HEK293 (cell line): Measurements from ENCODE around the gene FADS6.
A peak's percentile ranks its signal among the peaks of the same experiment; 100 is the strongest.

Experiments
- CTCF ChIA-PET: fragments of 350-600 bp; formaldehyde crosslinking; extraction: SDS; loops from one replicate; lab custom pipeline; 2021; ENCODE audit warnings: antibody characterized with exemption; lab: Yijun Ruan, JAX
- POLR2A ChIA-PET: fragments of 300-600 bp; formaldehyde crosslinking; extraction: SDS; loops from one replicate; lab custom pipeline; 2020; ENCODE audit warnings: antibody characterized with exemption, inconsistent platforms; lab: Yijun Ruan, JAX
- H3K27ac ChIP-seq: fragments of 200-500 bp; sonication (Bioruptor generic); 2 replicates; pipeline ENCODE4 v1.5.1; 2014; ENCODE audit warnings: low read depth, low read length, control low read depth, inconsistent platforms; ENCODE audit errors: extremely low read depth
- H3K36me3 ChIP-seq, 2 experiments: fragments of 200-500 bp in 1 of 2; sonication (Bioruptor generic) in 1 of 2; 1 replicate in 1 of 2; 2 replicates in 1 of 2; pipeline ENCODE4 v1.5.1; 2014 to 2017; ENCODE audit warnings: inconsistent platforms in 2 of 2, low read length in 2 of 2; ENCODE audit not compliant: control insufficient read depth in 2 of 2, insufficient read depth in 1 of 2
- H3K4me1 ChIP-seq: fragments of 200-500 bp; sonication (Bioruptor generic); 2 replicates; pipeline ENCODE4 v1.5.1; 2014; ENCODE audit warnings: mild to moderate bottlenecking, low read length, inconsistent platforms; ENCODE audit not compliant: control insufficient read depth, insufficient read depth
- H3K4me3 ChIP-seq: 2 replicates; pipeline ENCODE4 v1.5.1; 2011; ENCODE audit warnings: low read depth, mild to moderate bottlenecking, control low read depth, low read length, moderate library complexity
- H3K9me3 ChIP-seq: fragments of 200-500 bp; sonication (Bioruptor generic); 2 replicates; pipeline ENCODE4 v1.5.1; 2014; ENCODE audit warnings: low read depth, low read length, inconsistent platforms; ENCODE audit not compliant: control insufficient read depth, insufficient read depth
- GLIS1 ChIP-seq: fragments of 450-650 bp; formaldehyde crosslinking; IDR thresholded peaks from 2 replicates; pipeline ENCODE4 v1.5.1; 2016; ENCODE audit warnings: missing biosample characterization, missing genetic modification characterization
- HOXC10 ChIP-seq: sonication (generic); formaldehyde crosslinking; IDR thresholded peaks from 2 replicates; pipeline ENCODE4 v1.8.1; 2023; ENCODE audit warnings: mild to moderate bottlenecking, missing genetic modification reagents
- OSR2 ChIP-seq: fragments of 450-650 bp; formaldehyde crosslinking; IDR thresholded peaks from 2 replicates; pipeline ENCODE4 v1.5.1; 2016; ENCODE audit warnings: missing biosample characterization, missing genetic modification characterization
- SCRT2 ChIP-seq: fragments of 450-650 bp; formaldehyde crosslinking; IDR thresholded peaks from 2 replicates; pipeline ENCODE4 v1.5.1; 2016; ENCODE audit warnings: missing biosample characterization, missing genetic modification characterization
- TCF7L2 ChIP-seq: IDR thresholded peaks from 2 replicates; pipeline ENCODE4 v1.6.1; 2011; ENCODE audit warnings: low read depth, mild to moderate bottlenecking, inconsistent platforms, low read length, moderate library complexity, borderline replicate concordance
- YY1 ChIP-seq: fragments of 450-650 bp; formaldehyde crosslinking; IDR thresholded peaks from 2 replicates; pipeline ENCODE4 v1.5.1; 2018; ENCODE audit warnings: missing biosample characterization, missing genetic modification characterization
- ZBTB17 ChIP-seq: fragments of 450-650 bp; formaldehyde crosslinking; IDR thresholded peaks from 2 replicates; pipeline ENCODE4 v1.5.1; 2016; ENCODE audit warnings: missing biosample characterization, missing genetic modification characterization
- ZNF140 ChIP-seq: fragments of 450-650 bp; formaldehyde crosslinking; IDR thresholded peaks from 2 replicates; pipeline ENCODE4 v1.5.1; 2016; ENCODE audit warnings: missing biosample characterization, missing genetic modification characterization
- ZNF146 ChIP-seq: fragments of 450-650 bp; formaldehyde crosslinking; IDR thresholded peaks from 2 replicates; pipeline ENCODE4 v1.5.1; 2016; ENCODE audit warnings: missing biosample characterization, missing genetic modification characterization
- ZNF394 ChIP-seq: fragments of 450-650 bp; formaldehyde crosslinking; IDR thresholded peaks from 2 replicates; pipeline ENCODE4 v1.5.1; 2016; ENCODE audit warnings: missing biosample characterization, missing genetic modification characterization, mild to moderate bottlenecking, moderate library complexity, borderline replicate concordance
- ZNF544 ChIP-seq: fragments of 450-650 bp; formaldehyde crosslinking; IDR thresholded peaks from 2 replicates; pipeline ENCODE4 v1.5.0; 2017; ENCODE audit warnings: missing biosample characterization, missing genetic modification characterization
- ZNF555 ChIP-seq: fragments of 450-650 bp; formaldehyde crosslinking; conservative IDR thresholded peaks from 2 replicates; pipeline ENCODE4 v1.5.1; 2017; ENCODE audit warnings: missing biosample characterization, mild to moderate bottlenecking, missing genetic modification characterization, inconsistent platforms
- ZNF629 ChIP-seq: fragments of 450-650 bp; formaldehyde crosslinking; IDR thresholded peaks from 2 replicates; pipeline ENCODE4 v1.5.1; 2017; ENCODE audit warnings: missing biosample characterization, missing genetic modification characterization
- ZNF768 ChIP-seq: fragments of 450-650 bp; formaldehyde crosslinking; IDR thresholded peaks from 2 replicates; pipeline ENCODE4 v1.5.1; 2018; ENCODE audit warnings: missing biosample characterization, mild to moderate bottlenecking, missing genetic modification characterization
- ZNF830 ChIP-seq: fragments of 450-650 bp; IDR thresholded peaks from 2 replicates; pipeline ENCODE4 v1.5.0; 2018; ENCODE audit warnings: missing biosample characterization, missing genetic modification characterization, low read depth, mild to moderate bottlenecking, moderate library complexity
- TF ChIP-seq, protein P1 (sequence below): fragments of 450-650 bp; formaldehyde crosslinking; IDR thresholded peaks from 2 replicates; pipeline ENCODE4 v1.5.1; 2016; ENCODE audit warnings: missing biosample characterization, missing genetic modification characterization
- TF ChIP-seq, protein P2 (sequence below): fragments of 450-650 bp; formaldehyde crosslinking; optimal IDR thresholded peaks from 2 replicates; pipeline ENCODE3; 2016; ENCODE audit warnings: missing biosample characterization, mild to moderate bottlenecking, missing genetic modification characterization
- TF ChIP-seq, protein P3 (sequence below): fragments of 450-650 bp; formaldehyde crosslinking; IDR thresholded peaks from 2 replicates; pipeline ENCODE4 v1.5.1; 2016; ENCODE audit warnings: missing biosample characterization, missing genetic modification characterization, borderline replicate concordance
- TF ChIP-seq, protein P4 (sequence below): fragments of 450-650 bp; formaldehyde crosslinking; IDR thresholded peaks from 2 replicates; pipeline ENCODE4 v1.5.1; 2016; ENCODE audit warnings: missing biosample characterization, missing genetic modification characterization

Gene FADS6

DNA sequence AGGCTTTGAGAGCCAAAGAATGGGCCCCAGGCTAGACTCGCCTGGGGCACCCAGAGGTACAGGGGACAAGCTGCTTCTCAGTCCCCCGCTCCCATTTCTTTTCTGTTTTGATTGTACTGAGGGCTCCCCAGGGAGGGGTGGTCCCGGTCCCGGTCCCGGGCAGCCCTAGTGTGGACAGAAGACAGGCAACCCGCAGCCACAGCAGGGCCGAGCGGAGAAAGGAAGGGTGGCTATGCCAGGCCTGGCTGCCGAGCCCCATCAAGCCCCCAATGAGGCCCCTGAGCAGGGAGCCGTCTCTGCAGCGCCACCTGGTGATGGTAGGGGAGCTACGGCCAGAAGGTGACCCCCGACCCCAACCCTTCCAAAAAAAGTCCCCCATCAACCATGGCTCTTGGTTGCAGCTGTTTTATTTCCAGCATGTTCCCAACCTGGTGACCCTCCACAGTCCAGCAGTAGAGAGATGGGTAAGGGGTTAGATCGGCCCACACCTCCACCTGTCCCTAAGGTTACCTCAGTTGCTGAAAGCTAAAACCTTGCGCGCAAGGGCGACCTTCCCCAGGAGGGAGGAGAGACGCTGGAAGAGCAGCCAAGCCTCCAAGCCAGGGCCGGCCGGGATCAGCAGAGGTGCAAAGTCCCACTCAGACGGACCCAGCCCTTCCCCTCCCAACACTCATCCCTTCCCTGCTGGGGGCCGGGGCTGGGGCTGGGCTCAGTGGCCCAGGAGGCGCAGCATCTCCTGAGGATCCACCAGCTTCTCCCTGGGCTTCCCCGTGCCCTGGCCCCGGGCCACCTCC is 31.1 kb downstream of the FADS6 start (continued):
- TF ChIP-seq, protein P1, sequence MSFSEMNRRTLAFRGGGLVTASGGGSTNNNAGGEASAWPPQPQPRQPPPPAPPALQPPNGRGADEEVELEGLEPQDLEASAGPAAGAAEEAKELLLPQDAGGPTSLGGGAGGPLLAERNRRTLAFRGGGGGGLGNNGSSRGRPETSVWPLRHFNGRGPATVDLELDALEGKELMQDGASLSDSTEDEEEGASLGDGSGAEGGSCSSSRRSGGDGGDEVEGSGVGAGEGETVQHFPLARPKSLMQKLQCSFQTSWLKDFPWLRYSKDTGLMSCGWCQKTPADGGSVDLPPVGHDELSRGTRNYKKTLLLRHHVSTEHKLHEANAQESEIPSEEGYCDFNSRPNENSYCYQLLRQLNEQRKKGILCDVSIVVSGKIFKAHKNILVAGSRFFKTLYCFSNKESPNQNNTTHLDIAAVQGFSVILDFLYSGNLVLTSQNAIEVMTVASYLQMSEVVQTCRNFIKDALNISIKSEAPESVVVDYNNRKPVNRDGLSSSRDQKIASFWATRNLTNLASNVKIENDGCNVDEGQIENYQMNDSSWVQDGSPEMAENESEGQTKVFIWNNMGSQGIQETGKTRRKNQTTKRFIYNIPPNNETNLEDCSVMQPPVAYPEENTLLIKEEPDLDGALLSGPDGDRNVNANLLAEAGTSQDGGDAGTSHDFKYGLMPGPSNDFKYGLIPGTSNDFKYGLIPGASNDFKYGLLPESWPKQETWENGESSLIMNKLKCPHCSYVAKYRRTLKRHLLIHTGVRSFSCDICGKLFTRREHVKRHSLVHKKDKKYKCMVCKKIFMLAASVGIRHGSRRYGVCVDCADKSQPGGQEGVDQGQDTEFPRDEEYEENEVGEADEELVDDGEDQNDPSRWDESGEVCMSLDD (tag by site-specific recombination) = peak; percentile 61; the same call in 1 of the 2 replicates
- peak; percentile 64; the same call in 1 of the 2 replicates for TF ChIP-seq ZNF394 (tag by site-specific recombination)

DNA sequence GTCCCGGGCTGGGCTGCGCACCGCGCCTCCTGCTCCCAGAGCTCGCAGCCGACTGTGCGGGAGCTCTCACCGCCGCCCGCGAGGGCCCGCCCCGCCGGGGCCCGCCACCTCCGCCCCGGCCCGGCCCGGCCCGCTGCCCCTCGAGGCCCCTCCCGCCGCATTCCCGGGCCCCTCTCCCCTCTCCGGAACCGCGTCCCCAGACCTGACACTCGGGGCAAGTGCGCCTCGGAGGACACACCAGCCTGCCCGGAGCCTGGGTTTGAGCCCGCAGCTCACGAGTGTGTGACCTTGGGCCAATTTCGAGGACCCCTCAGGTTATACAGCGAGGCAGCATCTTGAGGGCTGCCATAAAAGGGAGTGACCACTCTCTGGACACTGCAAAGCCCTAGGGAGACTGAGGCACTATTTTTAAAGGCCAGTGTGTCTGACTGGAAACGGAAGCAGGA is 31.7 kb downstream of the FADS6 start:
- H3K4me3 ChIP-seq = no peak overlapping the region
- H3K4me1 ChIP-seq = 0 out of 2 replicates have a peak, but pooled peaks cover 2% of the 10 kb centered on the region
- ChIA-PET CTCF (interaction anchor here (0.6 to 14.4 kb wide), 36 partner anchors 11 to 874 kb away, joined by 3 to 338 read pairs (median 6); partner anchors contain the start of genes FDXR, NAT9, NHERF1 and RAB37), POLR2A (interaction anchor here (0.9 to 5.0 kb wide), 8 partner anchors 9 to 123 kb away, joined by 3 to 40 read pairs (median 4); partner anchors contain the start of genes FDXR and NAT9)
- TF ChIP-seq YY1 (tag by site-specific recombination) (no peak), ZNF146 (tag by site-specific recombination) (no peak), TCF7L2 (no peak), ZBTB17 (tag by site-specific recombination) (no peak), ZNF629 (no peak), SCRT2 (tag by site-specific recombination) (no peak), HOXC10 (no peak), ZNF768 (tag by site-specific recombination) (no peak), OSR2 (tag by site-specific recombination) (no peak), GLIS1 (no peak), ZNF555 (tag by site-specific recombination) (no peak), ZNF544 (tag by site-specific recombination) (no peak)
- TF ChIP-seq, protein P2, sequence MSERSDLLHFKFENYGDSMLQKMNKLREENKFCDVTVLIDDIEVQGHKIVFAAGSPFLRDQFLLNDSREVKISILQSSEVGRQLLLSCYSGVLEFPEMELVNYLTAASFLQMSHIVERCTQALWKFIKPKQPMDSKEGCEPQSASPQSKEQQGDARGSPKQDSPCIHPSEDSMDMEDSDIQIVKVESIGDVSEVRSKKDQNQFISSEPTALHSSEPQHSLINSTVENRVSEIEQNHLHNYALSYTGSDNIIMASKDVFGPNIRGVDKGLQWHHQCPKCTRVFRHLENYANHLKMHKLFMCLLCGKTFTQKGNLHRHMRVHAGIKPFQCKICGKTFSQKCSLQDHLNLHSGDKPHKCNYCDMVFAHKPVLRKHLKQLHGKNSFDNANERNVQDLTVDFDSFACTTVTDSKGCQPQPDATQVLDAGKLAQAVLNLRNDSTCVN (tag by site-specific recombination) = no peak
- no peaks in the 10 kb centered on the region for H3K9me3 ChIP-seq
- no peak overlapping the region for H3K27ac ChIP-seq
- peaks cover 0 to 42% of the 10 kb centered on the region in 2 experiments; a peak in 1 of 3 replicates for H3K36me3 ChIP-seq

DNA sequence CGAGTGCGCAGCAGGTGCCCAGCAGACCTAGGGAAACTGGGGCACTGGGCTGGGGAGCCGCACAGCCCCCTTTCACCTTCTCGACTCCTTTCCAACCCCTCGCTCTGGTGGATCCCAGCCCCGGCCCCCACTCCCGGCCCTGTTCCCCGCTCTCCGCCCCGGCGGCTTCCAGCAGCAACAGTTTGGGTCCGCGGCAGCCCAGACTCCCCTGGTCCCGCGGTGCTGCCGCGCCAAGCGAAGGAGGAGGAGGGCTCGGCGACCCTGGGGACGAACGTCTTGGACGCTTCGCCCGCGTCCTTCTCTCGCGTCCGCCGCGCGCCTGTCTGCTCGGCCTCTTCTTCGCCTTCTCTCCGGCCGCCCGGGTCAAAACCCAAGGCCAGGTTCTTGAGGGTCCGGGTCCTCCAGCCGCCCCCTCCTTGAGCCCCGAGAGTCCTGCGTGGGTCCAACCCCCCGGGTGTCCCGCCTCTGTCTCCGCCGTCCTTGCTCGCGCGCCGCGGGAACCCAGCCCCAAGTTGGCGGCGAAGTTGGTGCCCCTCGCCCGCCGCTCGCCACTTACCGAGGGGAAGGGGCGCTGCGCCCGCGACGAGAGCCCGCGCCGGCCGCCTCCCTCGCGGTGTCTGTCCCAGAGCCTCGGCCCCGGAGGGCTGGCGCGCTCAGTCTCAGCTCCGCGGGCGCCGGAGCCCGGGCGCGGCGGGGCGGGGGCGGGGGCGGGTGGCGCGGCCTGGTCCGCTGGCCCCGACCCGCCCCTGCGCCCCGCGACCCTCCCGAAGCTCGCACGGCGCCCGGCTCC is 32.4 kb downstream of the FADS6 start:
- Histone ChIP-seq H3K27ac (no peak overlapping the region), H3K4me3 (no peak overlapping the region), H3K4me1 (0 out of 2 replicates have a peak, but pooled peaks cover 2% of the 10 kb centered on the region), H3K36me3 (peaks cover 0 to 37% of the 10 kb centered on the region in 2 experiments; a peak in 1 of 3 replicates), H3K9me3 (no peaks in the 10 kb centered on the region)
- CTCF ChIA-PET = interaction anchor here (0.6 to 14.4 kb wide), 15 partner anchors 12 to 303 kb away, joined by 3 to 338 read pairs (median 14); partner anchors contain the start of genes FDXR and NHERF1
- POLR2A ChIA-PET = interaction anchor here (1.5 to 5.0 kb wide), 2 partner anchors 12 to 85 kb away, joined by 4 to 40 read pairs; partner anchors contain the start of genes FDXR and NAT9
- TF ChIP-seq, protein P3, sequence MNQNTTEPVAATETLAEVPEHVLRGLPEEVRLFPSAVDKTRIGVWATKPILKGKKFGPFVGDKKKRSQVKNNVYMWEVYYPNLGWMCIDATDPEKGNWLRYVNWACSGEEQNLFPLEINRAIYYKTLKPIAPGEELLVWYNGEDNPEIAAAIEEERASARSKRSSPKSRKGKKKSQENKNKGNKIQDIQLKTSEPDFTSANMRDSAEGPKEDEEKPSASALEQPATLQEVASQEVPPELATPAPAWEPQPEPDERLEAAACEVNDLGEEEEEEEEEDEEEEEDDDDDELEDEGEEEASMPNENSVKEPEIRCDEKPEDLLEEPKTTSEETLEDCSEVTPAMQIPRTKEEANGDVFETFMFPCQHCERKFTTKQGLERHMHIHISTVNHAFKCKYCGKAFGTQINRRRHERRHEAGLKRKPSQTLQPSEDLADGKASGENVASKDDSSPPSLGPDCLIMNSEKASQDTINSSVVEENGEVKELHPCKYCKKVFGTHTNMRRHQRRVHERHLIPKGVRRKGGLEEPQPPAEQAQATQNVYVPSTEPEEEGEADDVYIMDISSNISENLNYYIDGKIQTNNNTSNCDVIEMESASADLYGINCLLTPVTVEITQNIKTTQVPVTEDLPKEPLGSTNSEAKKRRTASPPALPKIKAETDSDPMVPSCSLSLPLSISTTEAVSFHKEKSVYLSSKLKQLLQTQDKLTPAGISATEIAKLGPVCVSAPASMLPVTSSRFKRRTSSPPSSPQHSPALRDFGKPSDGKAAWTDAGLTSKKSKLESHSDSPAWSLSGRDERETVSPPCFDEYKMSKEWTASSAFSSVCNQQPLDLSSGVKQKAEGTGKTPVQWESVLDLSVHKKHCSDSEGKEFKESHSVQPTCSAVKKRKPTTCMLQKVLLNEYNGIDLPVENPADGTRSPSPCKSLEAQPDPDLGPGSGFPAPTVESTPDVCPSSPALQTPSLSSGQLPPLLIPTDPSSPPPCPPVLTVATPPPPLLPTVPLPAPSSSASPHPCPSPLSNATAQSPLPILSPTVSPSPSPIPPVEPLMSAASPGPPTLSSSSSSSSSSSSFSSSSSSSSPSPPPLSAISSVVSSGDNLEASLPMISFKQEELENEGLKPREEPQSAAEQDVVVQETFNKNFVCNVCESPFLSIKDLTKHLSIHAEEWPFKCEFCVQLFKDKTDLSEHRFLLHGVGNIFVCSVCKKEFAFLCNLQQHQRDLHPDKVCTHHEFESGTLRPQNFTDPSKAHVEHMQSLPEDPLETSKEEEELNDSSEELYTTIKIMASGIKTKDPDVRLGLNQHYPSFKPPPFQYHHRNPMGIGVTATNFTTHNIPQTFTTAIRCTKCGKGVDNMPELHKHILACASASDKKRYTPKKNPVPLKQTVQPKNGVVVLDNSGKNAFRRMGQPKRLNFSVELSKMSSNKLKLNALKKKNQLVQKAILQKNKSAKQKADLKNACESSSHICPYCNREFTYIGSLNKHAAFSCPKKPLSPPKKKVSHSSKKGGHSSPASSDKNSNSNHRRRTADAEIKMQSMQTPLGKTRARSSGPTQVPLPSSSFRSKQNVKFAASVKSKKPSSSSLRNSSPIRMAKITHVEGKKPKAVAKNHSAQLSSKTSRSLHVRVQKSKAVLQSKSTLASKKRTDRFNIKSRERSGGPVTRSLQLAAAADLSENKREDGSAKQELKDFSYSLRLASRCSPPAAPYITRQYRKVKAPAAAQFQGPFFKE (tag by site-specific recombination) = no peak
- TF ChIP-seq, protein P4, sequence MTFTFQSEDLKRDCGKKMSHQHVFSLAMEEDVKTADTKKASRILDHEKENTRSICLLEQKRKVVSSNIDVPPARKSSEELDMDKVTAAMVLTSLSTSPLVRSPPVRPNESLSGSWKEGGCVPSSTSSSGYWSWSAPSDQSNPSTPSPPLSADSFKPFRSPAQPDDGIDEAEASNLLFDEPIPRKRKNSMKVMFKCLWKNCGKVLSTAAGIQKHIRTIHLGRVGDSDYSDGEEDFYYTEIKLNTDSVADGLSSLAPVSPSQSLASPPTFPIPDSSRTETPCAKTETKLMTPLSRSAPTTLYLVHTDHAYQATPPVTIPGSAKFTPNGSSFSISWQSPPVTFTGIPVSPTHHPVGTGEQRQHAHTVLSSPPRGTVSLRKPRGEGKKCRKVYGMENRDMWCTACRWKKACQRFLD (tag by site-specific recombination) = no peak
- TF ChIP-seq ZNF140 (no peak), ZNF830 (no peak)
